Right ventricle myocardium superior (tissue), 1 donor: ENCODE data around the gene UHMK1. TPM values are rescaled to one million over a fixed set of nuclear protein-coding genes. Genes with fewer than 3 reads are reported as not detected.
A peak's percentile ranks its signal among the peaks of the same experiment; 100 is the strongest.

ENCODE experiments used
- ATAC-seq: fragments of 200-7000 bp; cut with Tn5 transposase; one replicate; pipeline ENCODE4 v1.9.1; 2020; ENCODE audit warnings: mild to moderate bottlenecking; ENCODE audit not compliant: poor library complexity
- DNase-seq: peaks from one replicate; pipeline ENCODE4 v3.0.0-alpha.2; 2020
- intact Hi-C: fragments of 100-400 bp; cut with DNase I; formaldehyde crosslinking; loops from one replicate; pipeline ENCODE4 v1.11.2; 2022
- total RNA-seq: library from RNA; stranded (reverse); fragmentation: NEBNext Ultra II Directional; extraction: Animal tissue kit (Norgen Biotek cat#: 25700); gene quantifications from one replicate; pipeline ENCODE4 v1.2.1, GENCODE V29; 2021
- donor health status: DM: no; HTN: yes; CAD: no; lungs with severe emphysema.

The UHMK1 gene
- total RNA-seq, 1 donor from 2014 or later, result 18.6 TPM

DNA sequence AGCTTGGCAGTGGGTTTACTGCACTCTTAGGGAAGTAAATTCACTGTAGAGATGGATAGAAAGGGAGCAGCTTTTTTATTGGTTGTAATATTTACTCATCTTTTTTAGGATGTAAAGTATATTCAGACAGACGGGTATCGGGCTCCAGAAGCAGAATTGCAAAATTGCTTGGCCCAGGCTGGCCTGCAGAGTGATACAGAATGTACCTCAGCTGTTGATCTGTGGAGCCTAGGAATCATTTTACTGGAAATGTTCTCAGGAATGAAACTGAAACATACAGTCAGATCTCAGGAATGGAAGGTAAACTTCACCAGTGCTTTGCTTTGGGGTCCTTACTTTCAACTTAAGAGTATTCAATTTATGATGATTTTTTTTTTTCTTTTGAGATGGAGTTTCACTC lies 3.2 kb downstream of the UHMK1 start:
- DNase-seq (no peak), ATAC-seq (no peak)
- intact Hi-C loops, result no loop called here

DNA sequence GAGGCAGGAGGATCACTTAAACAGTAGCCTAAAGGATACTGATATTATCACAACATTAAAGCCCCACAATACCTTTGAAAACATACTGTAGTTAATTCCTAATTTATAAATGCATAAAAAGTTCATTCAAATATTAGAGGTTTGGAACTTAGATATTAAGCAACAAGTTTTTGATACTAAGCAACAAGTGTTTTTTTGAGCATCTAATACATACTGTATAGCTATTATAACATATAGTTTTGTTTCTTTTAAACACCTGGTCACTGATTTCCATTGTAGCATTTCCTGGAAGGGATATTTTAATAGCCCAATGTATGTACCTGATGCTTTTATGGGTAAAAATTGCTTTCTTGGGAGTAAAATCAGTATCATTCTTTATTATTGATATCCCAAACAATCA lies 4.5 kb downstream of the UHMK1 start:
- ATAC-seq (no peak), DNase-seq (no peak)
- intact Hi-C loops, result no loop called here

DNA sequence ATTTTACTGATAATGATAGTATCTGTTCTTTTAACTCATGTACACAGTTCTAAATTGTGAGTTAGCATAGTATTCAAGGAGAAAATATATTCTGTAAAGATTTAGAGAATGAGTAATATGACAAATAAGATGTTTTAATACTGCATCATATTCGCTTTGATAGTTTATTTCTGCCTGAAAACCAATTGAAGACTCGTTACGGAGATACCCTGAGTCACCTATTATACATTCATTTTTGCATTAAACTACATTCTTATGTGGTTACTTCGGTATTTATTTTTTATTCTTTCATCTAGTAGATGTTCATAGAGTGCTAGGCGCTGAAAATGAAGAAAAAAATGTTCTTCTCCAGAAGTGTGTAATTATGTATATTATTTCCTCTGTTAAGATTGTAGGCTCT lies 5.3 kb downstream of the UHMK1 start:
- ATAC-seq (no peak), DNase-seq (no peak)
- intact Hi-C loops, result no loop called here

DNA sequence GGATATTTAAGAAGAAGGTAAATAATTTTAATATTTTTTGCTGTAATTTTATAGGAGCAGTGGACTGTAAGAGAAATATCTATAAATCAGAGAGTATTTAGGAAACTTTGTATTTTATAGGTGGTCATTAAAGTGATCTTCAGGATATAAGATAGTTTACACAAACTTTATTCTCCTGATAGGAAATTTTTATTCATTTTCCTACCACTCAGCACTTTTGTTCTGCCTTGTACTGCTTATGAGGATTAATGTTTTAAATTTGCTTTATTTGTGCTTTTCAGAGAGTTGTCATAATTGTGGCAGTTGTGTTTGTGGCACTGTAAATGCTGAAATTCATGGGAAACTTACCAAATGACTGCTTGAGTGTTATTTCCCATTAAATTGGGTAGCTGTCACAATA lies 29.7 kb downstream of the UHMK1 start:
- DNase-seq (no peak), ATAC-seq (no peak)
- intact Hi-C loops, result no loop called here

DNA sequence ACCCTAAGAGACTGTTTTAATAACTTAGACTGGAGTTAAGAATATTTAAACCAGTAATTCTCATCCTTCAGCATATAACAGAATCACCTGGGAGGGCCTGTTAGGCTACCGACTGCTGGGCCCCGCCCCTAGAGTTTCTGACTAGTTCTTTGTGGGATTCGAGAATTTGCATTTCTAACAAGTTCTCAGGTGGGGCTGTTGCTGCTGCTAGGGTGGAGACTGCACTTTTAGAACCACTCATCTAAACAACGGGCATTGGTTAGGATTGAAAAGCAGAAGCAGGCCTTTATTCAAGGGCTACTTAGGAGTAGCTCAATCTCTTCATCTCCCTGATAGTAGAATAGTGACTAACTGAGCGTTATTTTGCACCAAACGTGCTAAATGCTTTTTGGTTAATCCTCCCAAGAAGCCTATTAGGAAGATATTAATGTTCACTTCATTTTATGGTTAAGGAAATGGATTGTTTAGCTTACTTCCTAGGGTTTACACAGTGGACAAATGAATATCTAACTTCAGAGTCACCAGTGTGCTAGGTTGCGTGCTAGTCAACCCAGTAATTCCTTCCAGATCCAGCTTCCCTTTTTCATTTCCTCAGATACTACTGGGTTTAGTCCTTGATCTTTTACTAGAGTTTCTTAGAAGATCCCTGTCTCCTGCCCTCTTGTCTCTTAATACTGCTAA lies 32.8 kb downstream of the UHMK1 start:
- DNase-seq, result no peak
- intact Hi-C loops, result no loop called here
- no peak for ATAC-seq

DNA sequence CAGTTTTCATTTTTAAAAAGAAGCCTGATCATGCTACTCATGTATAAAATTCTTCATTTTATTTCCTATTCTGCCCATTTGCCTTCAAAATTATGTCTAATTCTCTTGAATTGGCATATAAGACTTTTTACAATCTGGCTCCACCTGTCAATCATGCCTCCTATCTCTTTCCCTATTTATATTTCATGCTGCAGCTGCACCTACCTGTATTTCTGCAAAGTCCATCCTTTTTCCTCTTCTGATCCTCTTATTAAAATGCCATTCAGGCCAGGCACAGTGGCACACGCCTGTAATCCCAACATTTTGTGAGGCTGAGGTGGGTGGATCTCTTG lies 33.3 kb downstream of the UHMK1 start:
- DNase-seq (no peak), ATAC-seq (no peak)
- intact Hi-C loops, result no loop called here

DNA sequence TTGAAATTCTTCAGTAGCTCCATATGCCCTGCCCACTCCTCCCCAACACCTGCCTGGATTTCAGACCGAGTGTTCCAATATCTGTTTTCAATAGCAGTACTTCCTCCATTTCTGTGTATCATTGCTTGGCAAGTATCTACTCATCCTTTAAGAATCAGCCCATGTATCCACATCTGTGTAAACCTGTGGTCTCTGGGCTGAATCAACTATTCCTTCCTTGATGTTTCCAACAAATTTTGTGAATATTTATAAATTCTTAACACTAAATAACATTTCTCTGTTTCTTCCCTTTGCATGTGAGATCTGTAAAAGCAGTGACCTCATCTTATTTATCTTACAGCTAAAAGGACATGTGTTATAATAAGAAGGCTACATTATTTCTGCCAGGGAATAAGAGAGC lies 37.9 kb downstream of the UHMK1 start:
- intact Hi-C loops, result no loop called here
- DNase-seq (no peak), ATAC-seq (no peak)

DNA sequence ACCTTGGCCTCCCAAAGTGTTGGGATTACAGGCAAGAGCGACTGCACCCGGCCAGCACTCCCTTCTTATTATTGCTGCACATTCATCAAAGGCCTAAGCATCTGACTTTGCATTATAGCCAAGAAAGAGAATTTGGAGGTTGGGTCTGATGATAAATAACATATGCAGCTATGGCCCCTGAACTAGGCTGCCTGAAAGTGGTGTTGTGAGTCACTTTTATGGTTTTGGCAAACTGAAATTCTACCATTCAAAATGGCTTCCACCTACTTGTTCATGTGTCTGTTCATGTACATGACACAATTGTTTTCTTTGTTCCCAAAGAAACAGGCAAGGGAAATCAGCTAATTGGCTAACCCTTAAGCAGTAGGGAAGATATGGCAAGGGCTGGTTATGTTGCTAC lies 38.9 kb downstream of the UHMK1 start:
- DNase-seq, result no peak
- no peak for ATAC-seq
- intact Hi-C loops, result no loop called here

DNA sequence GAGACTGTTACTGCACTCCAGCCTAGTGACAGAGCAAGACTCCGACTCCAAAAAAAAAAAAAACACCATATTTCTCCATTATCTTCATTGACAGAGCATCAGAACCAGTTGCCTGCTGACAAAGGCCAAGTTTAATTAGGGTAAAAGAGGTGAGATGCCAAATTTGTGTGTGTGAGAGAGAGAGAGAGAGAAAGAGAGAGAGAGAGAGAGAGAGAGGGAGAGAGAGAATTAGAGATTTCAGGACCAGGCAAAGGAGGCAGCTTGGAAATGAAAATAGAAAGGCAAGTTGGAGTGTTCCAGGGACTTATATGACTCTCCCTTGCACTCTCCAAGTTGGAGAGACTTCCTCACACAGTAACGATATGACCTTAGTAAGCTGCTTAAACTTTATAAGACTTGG lies 39.6 kb downstream of the UHMK1 start:
- intact Hi-C loops, result no loop called here
- no peak for ATAC-seq
- DNase-seq, result no peak

DNA sequence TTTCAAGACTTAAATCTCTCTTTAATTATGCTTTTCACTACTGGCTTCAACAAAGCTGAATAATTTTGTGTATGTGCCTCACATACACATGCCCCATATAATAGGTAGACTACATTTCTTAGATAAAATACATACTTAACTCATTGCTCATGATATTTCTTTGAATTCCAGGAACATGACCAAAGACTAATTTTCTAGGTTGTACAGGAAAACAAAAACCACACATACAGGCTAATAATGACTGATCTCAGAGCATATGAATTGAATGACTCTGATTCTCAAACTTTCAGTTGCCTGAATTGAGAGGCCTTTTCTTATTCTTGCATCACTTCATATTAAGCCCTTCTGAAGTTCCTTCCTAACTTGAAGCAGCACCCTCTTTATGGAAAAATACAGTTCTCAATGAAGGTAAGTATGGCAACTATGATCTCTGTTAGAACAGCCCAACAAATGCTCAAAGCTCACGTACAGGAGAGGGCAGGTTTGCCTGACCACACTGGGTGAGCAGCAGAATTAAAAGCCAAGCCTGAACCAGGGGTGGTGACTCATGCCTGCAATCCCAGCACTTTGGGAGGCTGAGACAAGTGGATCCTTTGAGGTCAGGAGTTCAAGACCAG lies 41.3 kb downstream of the UHMK1 start:
- DNase-seq, result no peak
- intact Hi-C loops, result no loop called here
- ATAC-seq, result no peak

DNA sequence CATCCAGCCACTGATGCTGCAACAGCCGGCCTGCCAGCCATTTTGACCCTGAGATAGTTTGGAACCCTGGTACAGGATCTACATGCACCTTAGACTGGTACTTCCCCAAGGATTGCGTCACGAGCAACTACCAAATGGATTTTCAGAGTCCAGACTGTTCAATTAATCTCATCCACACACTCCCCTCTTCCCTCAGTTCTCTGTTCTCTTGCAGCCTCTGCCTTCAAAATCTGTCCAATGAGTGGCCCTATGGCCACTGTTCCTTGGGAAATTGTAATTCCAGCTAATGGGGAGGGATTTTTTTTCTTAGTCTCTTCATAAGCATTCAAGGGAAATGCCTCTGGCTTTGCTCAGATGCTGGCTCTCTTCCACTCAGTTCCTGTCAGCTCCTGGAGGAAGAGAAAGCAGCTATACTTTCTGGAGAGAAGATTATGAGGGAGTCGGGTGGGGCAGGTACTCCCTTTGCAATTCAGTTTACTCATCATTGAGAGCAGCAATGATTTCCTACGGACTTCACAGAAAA lies 44.1 kb downstream of the UHMK1 start:
- no peak for DNase-seq
- peak; percentile 79 for ATAC-seq
- intact Hi-C loops, result no loop called here

DNA sequence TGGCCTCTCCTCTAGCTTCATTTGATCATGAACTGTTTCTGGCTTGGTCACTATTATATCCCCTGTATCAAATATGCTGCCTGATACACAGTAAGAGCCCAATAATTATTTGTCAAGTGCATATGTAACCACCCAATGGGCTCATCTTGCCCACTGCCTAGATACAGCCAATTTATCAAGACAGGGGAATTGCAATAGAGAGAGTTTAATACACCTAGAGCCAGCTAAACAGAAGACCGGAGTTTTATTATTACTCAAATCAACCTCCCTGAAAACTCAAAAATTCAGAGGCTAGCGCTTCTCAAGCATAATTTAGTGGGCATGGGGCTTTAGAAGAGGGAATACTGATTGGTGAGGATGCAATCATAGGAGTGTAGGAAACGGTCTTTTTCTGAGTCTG lies 45.6 kb downstream of the UHMK1 start:
- intact Hi-C loops, result no loop called here
- no peak for ATAC-seq

DNA sequence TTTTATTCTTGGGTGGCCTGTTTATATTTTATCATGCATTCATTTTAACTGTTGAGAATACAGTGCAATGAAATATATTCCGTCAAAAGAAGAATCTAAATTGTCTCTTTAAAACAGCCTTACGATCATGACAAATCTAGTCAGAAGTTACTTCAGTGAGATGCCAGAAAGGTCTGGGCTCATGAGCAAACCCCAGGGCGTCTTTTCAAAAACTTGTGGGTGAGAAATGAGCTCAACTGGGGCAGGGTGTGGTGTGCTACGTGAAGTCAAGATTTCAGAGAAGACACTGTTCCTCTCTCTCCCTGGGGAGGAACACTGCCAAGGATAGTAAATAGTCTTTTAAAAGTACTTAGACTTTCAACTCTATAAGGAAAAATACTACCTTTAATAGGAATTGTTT lies 50.6 kb downstream of the UHMK1 start:
- ATAC-seq (peak; percentile 72), DNase-seq (no peak)
- intact Hi-C loops, result no loop called here

More for the DNA sequence above, 45.6 kb downstream of the UHMK1 start:
- DNase-seq, result no peak

DNA sequence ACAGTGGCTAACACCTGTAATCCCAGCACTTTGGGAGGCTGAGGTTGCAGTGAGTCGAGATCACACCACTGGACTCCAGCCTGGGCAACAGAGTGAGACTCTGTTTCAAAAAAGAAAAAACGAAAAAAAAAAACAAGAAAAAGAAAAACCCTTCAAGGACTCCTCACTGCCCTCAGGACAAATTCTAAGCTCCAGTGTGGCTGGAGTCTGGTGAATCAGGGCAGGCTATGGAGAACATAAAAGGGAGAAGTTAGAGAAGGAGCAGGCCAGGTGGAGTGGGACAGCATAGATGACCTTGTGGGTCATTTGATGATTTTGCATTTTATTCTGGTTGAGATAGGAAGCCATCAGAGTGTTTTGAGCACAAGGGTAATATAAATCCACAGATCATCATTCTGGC lies 51.4 kb downstream of the UHMK1 start:
- no peak for DNase-seq
- intact Hi-C loops, result no loop called here
- no peak for ATAC-seq

DNA sequence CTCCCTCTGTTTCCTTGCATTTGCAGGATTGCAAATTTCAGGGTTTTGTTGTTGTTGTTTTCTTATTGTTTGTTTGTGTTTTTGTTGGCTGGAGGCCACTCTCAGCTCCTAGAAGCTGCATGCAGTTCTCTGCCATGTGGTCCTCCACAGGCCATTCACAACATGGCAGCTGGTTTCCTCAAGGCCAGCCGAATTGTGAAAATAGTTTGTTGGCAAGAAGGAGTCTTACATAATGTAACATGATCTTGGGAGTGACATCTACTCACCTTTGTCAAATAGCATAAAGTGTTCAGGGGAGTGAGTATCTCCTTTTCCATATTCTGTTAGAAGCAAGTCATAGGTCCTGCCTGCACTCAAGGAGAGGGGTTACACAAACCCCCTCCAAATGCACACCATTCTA lies 53.3 kb downstream of the UHMK1 start:
- intact Hi-C loops, result no loop called here
- no peak for DNase-seq
- ATAC-seq, result no peak

DNA sequence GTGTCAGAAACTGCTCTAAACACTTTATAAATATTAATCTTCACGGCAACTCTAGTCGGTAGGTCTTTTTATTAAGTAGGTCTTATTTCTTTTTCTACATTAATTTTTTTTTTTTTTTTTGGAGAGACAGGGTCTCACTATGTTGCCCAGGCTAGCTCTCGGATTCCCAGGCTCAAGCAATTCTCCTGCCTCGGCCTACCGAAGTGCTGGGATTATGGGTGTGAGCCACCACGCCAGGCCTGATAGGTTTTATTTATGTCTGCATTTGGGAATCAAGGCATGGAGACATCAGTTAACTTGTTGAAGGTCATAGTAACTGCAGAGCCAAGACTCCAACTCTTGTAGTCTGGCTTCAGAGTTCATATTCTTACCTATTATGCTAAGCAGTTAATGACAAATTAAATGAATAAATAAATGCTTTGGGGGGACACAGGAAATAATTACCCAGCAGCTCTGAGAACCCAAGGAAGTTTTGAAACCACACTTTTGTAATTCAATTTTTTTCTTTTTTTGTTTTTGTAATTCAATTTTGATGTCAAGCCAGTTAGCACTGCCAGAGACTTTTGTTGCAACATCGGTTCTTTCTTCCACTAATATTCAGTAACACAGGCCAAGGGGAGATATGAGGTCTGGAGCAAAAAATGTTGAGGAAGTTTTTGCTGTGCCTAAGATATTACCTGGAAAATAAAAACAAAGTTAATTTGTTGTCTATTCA lies 54.5 kb downstream of the UHMK1 start:
- ATAC-seq, result peak; percentile 73
- DNase-seq, result no peak
- intact Hi-C loops, result no loop called here

DNA sequence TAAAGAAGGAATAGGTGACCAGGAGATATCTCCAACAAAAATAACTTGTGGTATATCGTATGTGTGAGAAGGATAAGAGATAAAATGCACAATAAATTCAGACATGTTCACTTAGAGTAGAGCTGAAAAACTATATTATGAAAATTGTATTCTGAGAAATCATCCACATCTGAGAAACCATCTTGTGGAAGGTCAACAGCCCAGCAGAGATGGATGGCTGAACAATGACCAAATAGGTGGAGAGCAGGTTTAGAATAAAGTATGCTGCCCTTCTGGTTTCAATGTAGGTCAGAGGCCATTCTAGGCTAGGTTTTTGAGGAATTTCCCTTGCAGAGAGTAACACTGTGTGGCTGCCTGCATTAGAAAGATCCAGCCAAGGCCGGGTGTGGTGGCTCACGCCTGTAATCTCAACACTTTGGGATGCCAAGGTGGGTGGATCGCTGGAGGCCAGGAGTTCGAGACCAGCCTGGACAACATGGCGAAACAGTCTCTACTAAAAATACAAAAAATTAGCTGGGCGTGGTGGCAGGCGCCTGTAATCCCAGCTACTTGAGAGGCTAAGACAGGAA lies 55.1 kb downstream of the UHMK1 start:
- DNase-seq, result no peak
- intact Hi-C loops, result no loop called here
- peak; percentile 60 for ATAC-seq

DNA sequence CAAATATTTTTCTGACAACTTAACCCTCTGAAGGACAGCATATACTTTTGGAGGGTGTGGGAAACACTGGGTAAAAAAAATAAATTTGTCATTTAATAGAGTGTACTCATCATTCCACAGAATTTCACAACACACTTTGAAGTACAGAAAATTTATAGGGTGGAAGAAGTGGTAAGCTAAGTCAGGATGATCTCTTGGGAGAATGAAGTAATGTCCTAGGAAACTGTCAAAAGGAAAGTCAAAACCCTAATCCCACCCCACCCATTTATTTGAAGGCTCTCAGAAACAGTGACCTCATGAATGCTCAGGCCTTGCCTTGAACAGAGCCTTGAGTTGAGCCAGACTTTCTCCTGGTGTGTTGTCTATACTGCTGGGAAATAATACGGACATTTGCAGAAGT lies 56.6 kb downstream of the UHMK1 start:
- intact Hi-C loops, result no loop called here
- ATAC-seq (peak; percentile 61), DNase-seq (no peak)

DNA sequence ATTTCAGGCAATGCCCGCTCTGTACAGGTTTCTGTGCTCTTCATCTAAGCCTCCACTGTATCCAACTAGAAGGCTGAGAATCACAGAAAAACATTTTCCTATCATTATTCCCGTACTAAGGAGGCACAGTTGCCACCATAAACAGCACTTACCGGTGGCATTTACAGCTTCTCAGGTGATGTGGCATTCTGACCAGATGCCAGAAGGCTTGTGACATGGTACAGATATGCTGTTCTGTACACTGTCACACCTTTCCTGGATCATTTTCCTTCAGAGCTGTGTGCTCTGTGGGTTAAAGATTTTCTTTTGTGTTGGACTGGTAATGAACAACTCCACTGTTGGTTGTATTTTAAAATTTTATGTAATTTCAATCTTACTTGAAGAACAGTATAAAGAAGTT lies 59.9 kb downstream of the UHMK1 start:
- no peak for ATAC-seq
- DNase-seq, result no peak
- intact Hi-C loops, result no loop called here
